Activated naive CD4-positive, alpha-beta T cell treated with anti-CD3 and anti-CD28 coated beads, Interleukin-2, amount 50 U/mL, for 72 hours (primary cell): ENCODE data around the gene LINC00305. TPM values are rescaled to one million over a fixed set of nuclear protein-coding genes. Genes with fewer than 3 reads are reported as not detected.

ENCODE experiments used
- ATAC-seq, 2 donors: fragments of 150-1000 bp; cut with Tn5 transposase; 2 replicates each; pipeline ENCODE4 v1.10.0; 2021; ENCODE audit warnings: mild to moderate bottlenecking in 2 of 2, moderate library complexity in 2 of 2
- DNase-seq, 2 donors: peaks; one replicate each; pipeline ENCODE4 v3.0.0; 2021 to 2022; ENCODE audit warnings: low spot score in 2 of 2
- H3K27ac Mint-ChIP-seq, 2 donors: one replicate each; pipeline ENCODE4 v1.8.0; 2022; ENCODE audit warnings: mild to moderate bottlenecking in 2 of 2, mixed read lengths in 2 of 2
- H3K36me3 Mint-ChIP-seq, 2 donors: one replicate each; pipeline ENCODE4 v1.8.0; 2022; ENCODE audit warnings: mixed read lengths in 2 of 2
- H3K9me3 Mint-ChIP-seq, 2 donors: one replicate each; pipeline ENCODE4 v1.8.0; 2022; ENCODE audit warnings: mixed read lengths in 2 of 2
- total RNA-seq, 2 donors: library from RNA; stranded (reverse); gene quantifications; one replicate each; pipeline ENCODE4 v1.2.3, GENCODE V29; 2022

The LINC00305 gene
- total RNA-seq, 2 donors from 2014 or later = not detected

GRCh38 chr18:64083916-64084315 is 65.0 kb downstream of the LINC00305 start:
- DNase-seq = no peak
- H3K9me3 Mint-ChIP-seq = peaks cover 0 to 8% of the 10 kb centered on the region in 2 donors
- H3K36me3 Mint-ChIP-seq = no peaks in the 10 kb centered on the region
- no peak for ATAC-seq
- no peak overlapping the region for H3K27ac Mint-ChIP-seq

DNA sequence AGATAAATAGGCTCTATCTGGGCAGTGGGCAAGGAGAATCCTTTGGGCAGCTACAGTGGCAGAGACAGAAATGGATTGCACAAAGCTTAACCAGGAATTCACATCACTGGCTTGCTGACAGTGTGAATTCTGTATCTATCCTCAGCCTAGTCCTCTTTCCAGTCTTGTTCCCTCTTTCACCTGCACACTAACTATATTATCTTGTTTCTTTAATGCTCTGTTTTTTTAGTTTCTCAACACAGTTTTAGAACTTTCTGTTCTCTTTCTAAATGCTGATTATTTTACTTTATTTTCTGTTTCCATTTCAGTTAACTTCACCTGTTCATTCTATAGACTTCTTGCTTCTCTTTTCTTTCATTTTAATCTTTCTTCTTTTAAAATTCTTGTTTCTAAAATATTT is 66.4 kb downstream of the LINC00305 start:
- Mint-ChIP-seq H3K27ac (no peak overlapping the region), H3K36me3 (no peaks in the 10 kb centered on the region), H3K9me3 (no peaks in the 10 kb centered on the region)
- DNase-seq = no peak
- no peak for ATAC-seq

- no peaks in the 10 kb centered on the region for H3K9me3 Mint-ChIP-seq
- ATAC-seq = no peak
- H3K27ac Mint-ChIP-seq = no peak overlapping the region
- no peaks in the 10 kb centered on the region for H3K36me3 Mint-ChIP-seq
- DNase-seq = no peak
Observed at GRCh38 chr18:64082054-64082453, 66.8 kb downstream of the LINC00305 start.

- ATAC-seq (no peak), DNase-seq (no peak)
- Mint-ChIP-seq H3K36me3 (peaks cover 0 to 3% of the 10 kb centered on the region in 2 donors), H3K27ac (no peak overlapping the region), H3K9me3 (peaks cover 3% of the 10 kb centered on the region in 2 donors)
Observed at GRCh38 chr18:64073971-64074370, 74.9 kb downstream of the LINC00305 start.

GRCh38 chr18:64055019-64055418 is 93.9 kb downstream of the LINC00305 start:
- DNase-seq (no peak), ATAC-seq (no peak)
- H3K27ac Mint-ChIP-seq = no peak overlapping the region
- no peaks in the 10 kb centered on the region for H3K36me3 Mint-ChIP-seq
- H3K9me3 Mint-ChIP-seq = peaks cover 7 to 8% of the 10 kb centered on the region in 2 donors

GRCh38 chr18:64053246-64053645 is 95.6 kb downstream of the LINC00305 start:
- Mint-ChIP-seq H3K36me3 (no peaks in the 10 kb centered on the region), H3K9me3 (no peaks in the 10 kb centered on the region), H3K27ac (no peak overlapping the region)
- ATAC-seq (no peak), DNase-seq (no peak)

- ATAC-seq (no peak), DNase-seq (no peak)
- H3K9me3 Mint-ChIP-seq = no peaks in the 10 kb centered on the region
- no peaks in the 10 kb centered on the region for H3K36me3 Mint-ChIP-seq
- no peak overlapping the region for H3K27ac Mint-ChIP-seq
Observed at GRCh38 chr18:64052772-64053171, 96.1 kb downstream of the LINC00305 start.

DNA sequence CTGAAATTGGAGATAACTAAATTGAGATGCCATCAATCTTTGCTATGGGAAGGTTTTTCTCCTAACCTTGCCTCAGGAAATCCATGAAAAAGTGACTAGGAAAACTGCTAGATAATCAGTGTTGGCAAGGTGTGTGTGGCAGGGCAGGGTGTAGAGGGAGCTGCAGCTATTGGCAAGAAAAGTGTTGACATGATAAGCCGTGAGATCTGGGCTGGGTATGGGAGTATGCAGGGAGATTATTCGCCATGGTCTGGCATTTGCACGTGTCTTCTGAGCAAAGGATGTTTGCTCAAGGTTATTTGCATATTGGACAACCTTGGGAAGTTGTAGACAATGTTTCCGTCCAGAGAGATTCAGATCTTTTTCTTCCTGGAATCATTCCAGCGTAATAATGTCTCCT is 104.3 kb downstream of the LINC00305 start:
- Mint-ChIP-seq H3K27ac (no peak overlapping the region), H3K9me3 (peaks cover 0 to 6% of the 10 kb centered on the region in 2 donors), H3K36me3 (no peaks in the 10 kb centered on the region)
- DNase-seq (no peak), ATAC-seq (no peak)

- Mint-ChIP-seq H3K9me3 (peaks cover 0 to 6% of the 10 kb centered on the region in 2 donors), H3K27ac (no peak overlapping the region), H3K36me3 (no peaks in the 10 kb centered on the region)
- DNase-seq (no peak), ATAC-seq (no peak)
Observed at GRCh38 chr18:64042728-64043358, 106.0 kb downstream of the LINC00305 start.

- no peak overlapping the region for H3K27ac Mint-ChIP-seq
- ATAC-seq (no peak), DNase-seq (no peak)
- H3K9me3 Mint-ChIP-seq = peaks cover 0 to 6% of the 10 kb centered on the region in 2 donors
- H3K36me3 Mint-ChIP-seq = no peaks in the 10 kb centered on the region
Observed at GRCh38 chr18:64037812-64038414, 111.0 kb downstream of the LINC00305 start.

GRCh38 chr18:64032312-64032711 is 116.6 kb downstream of the LINC00305 start:
- DNase-seq = no peak
- no peaks in the 10 kb centered on the region for H3K9me3 Mint-ChIP-seq
- ATAC-seq = no peak
- H3K36me3 Mint-ChIP-seq = no peaks in the 10 kb centered on the region
- no peak overlapping the region for H3K27ac Mint-ChIP-seq

DNA sequence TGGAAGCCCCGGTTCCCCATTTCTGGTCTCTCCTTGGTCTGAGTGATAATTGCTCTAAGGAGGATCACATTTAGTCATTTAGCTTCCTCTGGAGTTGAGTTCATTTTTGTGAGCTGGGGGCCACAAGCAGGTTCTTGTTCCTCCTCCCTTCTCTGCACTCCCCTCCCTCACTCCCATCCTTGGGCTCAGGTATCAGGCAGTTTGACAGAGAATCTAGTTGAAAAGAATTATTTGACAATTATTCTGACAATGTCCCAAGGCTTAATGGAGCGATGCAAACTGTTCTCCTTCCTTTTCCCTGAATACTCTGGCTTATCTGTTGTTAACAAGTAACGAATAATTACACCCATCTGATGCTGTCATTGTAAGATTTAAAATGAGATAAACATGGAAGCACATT is 117.5 kb downstream of the LINC00305 start:
- Mint-ChIP-seq H3K36me3 (no peaks in the 10 kb centered on the region), H3K27ac (no peak overlapping the region), H3K9me3 (no peaks in the 10 kb centered on the region)
- DNase-seq (no peak), ATAC-seq (no peak)

Other genes starting within 250 kb of the LINC00305 start
- not detected for gene SERPINB10, start 241.1 kb downstream of the LINC00305 start, total RNA-seq
- 10 to 100 TPM in 1 of 2 donors, under 1 TPM in 1; 0.61 to 38.0 TPM for gene HMSD, start 199.8 kb downstream of the LINC00305 start, total RNA-seq
- 10 to 100 TPM in 1 of 2 donors, 1 to 10 TPM in 1; 7.8 to 23.0 TPM for gene SERPINB8, start 179.0 kb downstream of the LINC00305 start, total RNA-seq